Kidney epithelial cell (primary cell): ENCODE results near the gene RBM19. TPM values are rescaled to one million over a fixed set of nuclear protein-coding genes. Genes with fewer than 3 reads are reported as not detected.

Experiments used
- DNase-seq: peaks from one replicate; pipeline ENCODE4 v3.0.0-alpha.2; 2010; ENCODE audit warnings: low read depth
- H3K27me3 ChIP-seq: 2 replicates; pipeline ENCODE4 v1.6.0; 2011; ENCODE audit warnings: low read length; ENCODE audit not compliant: control insufficient read depth, insufficient read depth
- H3K36me3 ChIP-seq: 2 replicates; pipeline ENCODE4 v1.5.1; 2011; ENCODE audit warnings: low read length; ENCODE audit not compliant: control insufficient read depth, insufficient read depth
- H3K4me3 ChIP-seq: 2 replicates; pipeline ENCODE4 v1.5.1; 2011; ENCODE audit warnings: low read depth, mild to moderate bottlenecking, control low read depth, low read length
- total RNA-seq: library from RNA; depleted of rRNA; stranded (reverse); fragments of >200 nt; gene quantifications from 2 replicates; pipeline ENCODE4 v1.2.3, GENCODE V29; 2015
- TF ChIP-seq, protein P1 (sequence below): IDR thresholded peaks from 2 replicates; pipeline ENCODE4 v1.5.1; 2011; ENCODE audit warnings: mild to moderate bottlenecking, moderate library complexity, low read length, control low read depth, inconsistent platforms; ENCODE audit not compliant: insufficient read depth, poor library complexity, severe bottlenecking

RBM19 gene
- total RNA-seq, 1 donor from 2014 or later = 30.9 TPM

DNA sequence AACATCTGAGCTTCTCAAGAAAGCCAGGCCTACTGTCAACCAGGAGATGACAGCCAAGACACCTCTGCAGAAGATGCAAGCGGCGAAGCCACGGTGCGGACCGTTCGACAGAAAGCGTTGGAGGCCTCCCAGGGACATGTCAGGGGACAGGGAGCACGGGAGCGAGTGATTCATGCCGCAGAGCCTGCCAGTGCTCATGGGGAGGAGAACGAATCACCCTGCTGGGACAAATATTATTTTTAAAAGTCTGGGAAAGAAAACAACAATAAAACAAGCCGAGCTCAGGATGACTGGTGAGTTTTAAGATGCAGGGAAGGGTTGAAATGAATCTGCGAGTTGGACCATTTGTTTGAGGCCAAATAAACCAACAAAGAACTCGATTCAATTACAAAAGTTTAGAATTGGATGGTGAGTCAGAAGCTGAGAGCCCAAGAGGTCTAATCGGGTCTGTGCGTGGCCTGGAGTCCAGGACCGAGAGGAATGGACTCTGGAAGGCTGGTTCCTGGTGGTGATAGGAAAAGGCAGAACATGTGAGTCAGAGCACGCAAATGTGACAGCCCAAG is 91.0 kb downstream of the RBM19 start:
- Histone ChIP-seq H3K4me3 (no peak overlapping the region), H3K27me3 (no peaks in the 10 kb centered on the region), H3K36me3 (no peaks in the 10 kb centered on the region)
- TF ChIP-seq, protein P1, sequence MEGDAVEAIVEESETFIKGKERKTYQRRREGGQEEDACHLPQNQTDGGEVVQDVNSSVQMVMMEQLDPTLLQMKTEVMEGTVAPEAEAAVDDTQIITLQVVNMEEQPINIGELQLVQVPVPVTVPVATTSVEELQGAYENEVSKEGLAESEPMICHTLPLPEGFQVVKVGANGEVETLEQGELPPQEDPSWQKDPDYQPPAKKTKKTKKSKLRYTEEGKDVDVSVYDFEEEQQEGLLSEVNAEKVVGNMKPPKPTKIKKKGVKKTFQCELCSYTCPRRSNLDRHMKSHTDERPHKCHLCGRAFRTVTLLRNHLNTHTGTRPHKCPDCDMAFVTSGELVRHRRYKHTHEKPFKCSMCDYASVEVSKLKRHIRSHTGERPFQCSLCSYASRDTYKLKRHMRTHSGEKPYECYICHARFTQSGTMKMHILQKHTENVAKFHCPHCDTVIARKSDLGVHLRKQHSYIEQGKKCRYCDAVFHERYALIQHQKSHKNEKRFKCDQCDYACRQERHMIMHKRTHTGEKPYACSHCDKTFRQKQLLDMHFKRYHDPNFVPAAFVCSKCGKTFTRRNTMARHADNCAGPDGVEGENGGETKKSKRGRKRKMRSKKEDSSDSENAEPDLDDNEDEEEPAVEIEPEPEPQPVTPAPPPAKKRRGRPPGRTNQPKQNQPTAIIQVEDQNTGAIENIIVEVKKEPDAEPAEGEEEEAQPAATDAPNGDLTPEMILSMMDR = no peak
- DNase-seq = no peak

DNA sequence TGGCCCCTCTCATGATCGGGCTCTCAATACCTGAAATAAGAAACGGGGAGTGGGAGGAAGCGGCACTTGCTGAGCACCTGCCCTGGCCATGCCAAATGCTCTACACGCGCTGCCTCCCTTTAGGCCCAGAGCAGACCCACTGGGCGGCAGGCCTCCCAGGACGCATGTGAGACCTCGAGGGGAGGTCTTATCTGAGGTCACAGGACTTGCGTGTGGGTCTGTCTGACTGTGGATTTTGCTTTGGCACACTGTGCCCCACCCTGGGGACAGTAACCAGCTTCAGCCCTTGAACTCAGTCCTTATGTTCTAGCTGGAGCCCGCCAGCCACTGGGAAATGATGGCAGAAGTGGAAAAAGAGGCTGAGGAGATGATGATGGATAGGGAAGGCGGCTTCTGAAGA is 91.8 kb downstream of the RBM19 start:
- DNase-seq = no peak
- TF ChIP-seq, protein P1 = no peak
- H3K27me3 ChIP-seq = no peaks in the 10 kb centered on the region

DNA sequence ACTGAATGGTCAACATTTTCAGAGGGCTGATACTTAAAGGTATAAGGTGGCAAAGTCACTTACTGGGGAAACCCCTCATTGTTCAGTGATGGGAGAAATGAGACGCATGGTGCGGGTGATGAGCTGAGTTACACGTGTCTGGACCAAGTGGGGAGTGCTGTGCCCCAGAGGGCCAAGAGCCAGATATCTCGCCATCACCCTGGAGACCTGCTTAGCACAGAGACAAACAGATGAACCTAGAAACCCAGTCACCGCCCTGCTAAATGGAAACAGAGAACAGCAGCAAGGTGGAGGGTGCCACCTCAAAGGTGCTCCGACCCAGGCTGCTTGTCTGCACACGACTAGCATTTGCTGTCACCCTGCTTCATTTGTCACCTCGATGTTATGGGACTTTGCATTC is 92.4 kb downstream of the RBM19 start:
- H3K4me3 ChIP-seq = no peak overlapping the region
- no peak for DNase-seq
- TF ChIP-seq, protein P1 = no peak
- no peaks in the 10 kb centered on the region for H3K27me3 ChIP-seq
- no peaks in the 10 kb centered on the region for H3K36me3 ChIP-seq

More for the DNA sequence above, 91.8 kb downstream of the RBM19 start:
- Histone ChIP-seq H3K4me3 (no peak overlapping the region), H3K36me3 (no peaks in the 10 kb centered on the region)

DNA sequence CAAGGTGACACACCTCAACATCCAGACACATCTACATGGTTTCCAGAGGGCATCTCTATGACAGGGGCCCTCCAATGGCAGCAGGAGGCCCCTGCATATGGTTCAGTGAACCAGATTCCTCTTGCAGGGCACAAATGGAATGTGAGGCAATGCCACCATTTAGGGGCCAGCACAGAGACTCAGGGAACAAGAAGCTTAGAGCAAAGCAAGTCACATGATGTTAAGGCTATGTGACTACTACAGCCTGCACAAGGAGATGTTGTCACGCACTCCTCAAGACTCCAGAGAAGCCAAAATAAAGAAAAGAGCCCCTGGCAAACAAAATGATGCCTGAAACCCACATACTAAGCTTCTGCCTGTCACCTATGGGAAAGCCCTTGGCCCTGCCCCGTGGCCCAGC is 95.2 kb downstream of the RBM19 start:
- TF ChIP-seq, protein P1 = no peak
- DNase-seq = no peak
- no peaks in the 10 kb centered on the region for H3K27me3 ChIP-seq
- no peaks in the 10 kb centered on the region for H3K36me3 ChIP-seq
- H3K4me3 ChIP-seq = no peak overlapping the region

DNA sequence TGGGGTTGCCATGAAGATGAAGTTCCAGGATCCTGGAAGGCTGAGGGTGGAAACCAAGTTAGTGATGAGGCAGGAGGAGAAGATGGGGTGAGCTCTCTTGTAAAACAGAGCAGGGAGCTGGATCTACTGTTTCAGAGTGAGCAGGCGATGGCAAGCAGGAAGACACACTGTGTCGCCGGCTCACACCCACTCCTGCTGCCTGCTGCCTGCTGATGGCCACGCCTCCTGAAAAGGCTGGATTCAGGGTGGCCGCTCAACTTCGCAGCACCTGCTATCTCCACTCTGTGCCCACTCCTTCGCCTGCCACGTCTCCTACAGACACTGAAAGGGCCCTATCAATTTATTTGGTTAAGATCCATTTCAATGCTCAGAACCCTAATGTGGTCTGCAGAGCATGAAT is 96.1 kb downstream of the RBM19 start:
- TF ChIP-seq, protein P1 = no peak
- DNase-seq = no peak
- Histone ChIP-seq H3K36me3 (no peaks in the 10 kb centered on the region), H3K27me3 (no peaks in the 10 kb centered on the region), H3K4me3 (no peak overlapping the region)

DNA sequence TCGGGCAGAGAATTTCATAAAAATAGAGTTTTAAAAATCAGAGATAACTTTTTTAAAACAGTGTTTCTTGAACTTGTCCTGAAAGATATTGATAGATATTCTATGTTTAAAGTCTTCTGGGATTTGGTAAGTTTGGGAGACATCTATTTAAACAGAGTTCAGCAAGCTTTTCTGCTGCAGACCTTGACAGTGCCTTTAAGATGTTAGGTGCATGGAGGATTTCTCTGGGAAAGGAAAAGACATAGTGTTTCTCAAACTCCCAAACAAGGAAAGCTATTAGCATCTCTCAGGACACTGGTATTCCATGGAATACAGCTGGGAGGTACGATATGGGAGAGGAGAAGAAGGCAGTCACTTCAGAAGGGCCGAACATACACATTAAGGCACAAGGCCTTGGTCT is 97.8 kb downstream of the RBM19 start:
- no peak for DNase-seq
- Histone ChIP-seq H3K27me3 (no peaks in the 10 kb centered on the region), H3K4me3 (no peak overlapping the region), H3K36me3 (no peaks in the 10 kb centered on the region)
- TF ChIP-seq, protein P1 = no peak
